ENCODE data around the gene SLX4IP. TPM values are rescaled to one million over a fixed set of nuclear protein-coding genes. Genes with fewer than 3 reads are reported as not detected.
"Not testable (repeated sequence)": the region's sequence is repeated elsewhere in the genome, so short reads cannot be mapped to it uniquely, and the experiment has no call there.

Gene SLX4IP
- total and polyA plus RNA-seq, 2 of the 13 experiments (the other 11 are each of a cell fraction or from before 2014, with no cell fraction given): 3.6 to 7.3 TPM

- not testable (repeated sequence) for TF ChIP-seq HNF4G (IDR thresholded peaks at IDR 0.05; ENCODE audit: borderline replicate concordance, low read depth, low read length)
- peak; percentile 50; the same call in 1 of the 2 replicates for TF ChIP-seq HNF4G (CRISPR knock-in tag; IDR thresholded peaks at IDR 0.05; ENCODE audit: borderline replicate concordance, low read depth)
- peak; percentile 36; the same call in 1 of the 2 replicates for TF ChIP-seq HDAC2 (CRISPR knock-in tag; IDR thresholded peaks at IDR 0.05)
- 0 out of 2 replicates have a peak, but pooled peaks have one; percentile 45 for TF ChIP-seq KLF13 (CRISPR knock-in tag; IDR thresholded peaks at IDR 0.05)
- 0 out of 2 replicates have a peak, but pooled peaks have one; percentile 32 for TF ChIP-seq ZBTB33 (CRISPR knock-in tag; IDR thresholded peaks at IDR 0.05)
- peak; percentile 63 for TF ChIP-seq NR2C2 (CRISPR knock-in tag; IDR thresholded peaks at IDR 0.05; ENCODE audit: borderline replicate concordance)
- TF ChIP-seq ISL2 (CRISPR knock-in tag; IDR thresholded peaks at IDR 0.05): peak; percentile 39; the same call in 1 of the 2 replicates
- 0 out of 3 replicates have a peak, but pooled peaks have one; percentile 14 for TF ChIP-seq MXI1 (IDR thresholded peaks at IDR 0.05; ENCODE audit: borderline replicate concordance, low read depth, low read length)
- peak; percentile 88 for TF ChIP-seq TEAD3 (CRISPR knock-in tag; optimal IDR thresholded peaks at IDR 0.05; ENCODE audit: borderline replicate concordance)
These were observed 182.5 kb downstream of the SLX4IP start (continued) for GRCh38 chr20:10617549-10618133.

- ChIA-PET POLR2A (interaction anchor here (1.5 kb wide), 2 partner anchors 53 to 184 kb away, joined by 4 to 5 read pairs; partner anchors contain the start of gene SLX4IP), CTCF (ENCODE audit: low intra/inter-chr PET ratio, low total read pairs) (no interaction called here)
- in situ Hi-C loops (cut with HindIII; ENCODE audit: extremely low pct_ligation_motif_present, low pct_unique_long_range_greater_than_20kb) (no loop called here), intact Hi-C loops (cut with micrococcal nuclease; ENCODE audit: unreplicated experiment) (no loop called here)
- no peaks in the 10 kb centered on the region for H3K27me3 ChIP-seq (ENCODE audit: control insufficient read depth in 1 of 2, insufficient read depth in 2 of 2, low read length in 2 of 2)
- DNase-seq (ENCODE audit: low spot score): no peak
- peaks cover 0 to 4% of the 10 kb centered on the region in 2 experiments; a peak in 1 of 5 replicates for H3K36me3 ChIP-seq (replicated peaks in 1 of 2; ENCODE audit: control insufficient read depth in 1 of 2, insufficient read depth in 2 of 2, low read length in 2 of 2)
- ATAC-seq: no peak
- no peak overlapping the region for H3K4me2 ChIP-seq (ENCODE audit: low read depth, low read length)
- H3K4me3 ChIP-seq (replicated peaks in 1 of 3; ENCODE audit: insufficient read depth in 1 of 3, low read depth in 2 of 3, low read length in 3 of 3): no peak overlapping the region
- no peaks in the 10 kb centered on the region for H3K79me2 ChIP-seq (ENCODE audit: insufficient read depth, low read length)
- no peak overlapping the region for H3K27ac ChIP-seq (ENCODE audit: extremely low read length, insufficient read depth, low read length)
- H3K9ac ChIP-seq (ENCODE audit: insufficient read depth, low read depth, low read length): no peak overlapping the region
- H3K4me1 ChIP-seq (ENCODE audit: insufficient read depth, low read length): peaks cover 35% of the 10 kb centered on the region
- 95% methylated on average over 6 of the region's 6 CpGs for WGBS (ENCODE audit: low lambda C conversion rate)
- TF ChIP-seq FOXK1 (CRISPR knock-in tag; IDR thresholded peaks at IDR 0.05; ENCODE audit: borderline replicate concordance, low read depth) (no peak), NFE2 (CRISPR knock-in tag; IDR thresholded peaks at IDR 0.05) (no peak), ZNF773 (CRISPR knock-in tag; IDR thresholded peaks at IDR 0.05; ENCODE audit: borderline replicate concordance) (no peak), ZNF543 (CRISPR knock-in tag; IDR thresholded peaks at IDR 0.05) (no peak), REL (CRISPR knock-in tag; conservative IDR thresholded peaks at IDR 0.05) (no peak)
- TF ChIP-seq, protein P1, sequence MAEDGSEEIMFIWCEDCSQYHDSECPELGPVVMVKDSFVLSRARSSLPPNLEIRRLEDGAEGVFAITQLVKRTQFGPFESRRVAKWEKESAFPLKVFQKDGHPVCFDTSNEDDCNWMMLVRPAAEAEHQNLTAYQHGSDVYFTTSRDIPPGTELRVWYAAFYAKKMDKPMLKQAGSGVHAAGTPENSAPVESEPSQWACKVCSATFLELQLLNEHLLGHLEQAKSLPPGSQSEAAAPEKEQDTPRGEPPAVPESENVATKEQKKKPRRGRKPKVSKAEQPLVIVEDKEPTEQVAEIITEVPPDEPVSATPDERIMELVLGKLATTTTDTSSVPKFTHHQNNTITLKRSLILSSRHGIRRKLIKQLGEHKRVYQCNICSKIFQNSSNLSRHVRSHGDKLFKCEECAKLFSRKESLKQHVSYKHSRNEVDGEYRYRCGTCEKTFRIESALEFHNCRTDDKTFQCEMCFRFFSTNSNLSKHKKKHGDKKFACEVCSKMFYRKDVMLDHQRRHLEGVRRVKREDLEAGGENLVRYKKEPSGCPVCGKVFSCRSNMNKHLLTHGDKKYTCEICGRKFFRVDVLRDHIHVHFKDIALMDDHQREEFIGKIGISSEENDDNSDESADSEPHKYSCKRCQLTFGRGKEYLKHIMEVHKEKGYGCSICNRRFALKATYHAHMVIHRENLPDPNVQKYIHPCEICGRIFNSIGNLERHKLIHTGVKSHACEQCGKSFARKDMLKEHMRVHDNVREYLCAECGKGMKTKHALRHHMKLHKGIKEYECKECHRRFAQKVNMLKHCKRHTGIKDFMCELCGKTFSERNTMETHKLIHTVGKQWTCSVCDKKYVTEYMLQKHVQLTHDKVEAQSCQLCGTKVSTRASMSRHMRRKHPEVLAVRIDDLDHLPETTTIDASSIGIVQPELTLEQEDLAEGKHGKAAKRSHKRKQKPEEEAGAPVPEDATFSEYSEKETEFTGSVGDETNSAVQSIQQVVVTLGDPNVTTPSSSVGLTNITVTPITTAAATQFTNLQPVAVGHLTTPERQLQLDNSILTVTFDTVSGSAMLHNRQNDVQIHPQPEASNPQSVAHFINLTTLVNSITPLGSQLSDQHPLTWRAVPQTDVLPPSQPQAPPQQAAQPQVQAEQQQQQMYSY (CRISPR knock-in tag; IDR thresholded peaks at IDR 0.05): no peak
- no peak for FAIRE-seq
- no peaks in the 10 kb centered on the region for H4K20me1 ChIP-seq (ENCODE audit: insufficient read depth, low read length)
- H2AFZ ChIP-seq (ENCODE audit: low read length): no peak overlapping the region
- no peaks in the 10 kb centered on the region for H3K9me3 ChIP-seq (ENCODE audit: low read length)
- BruUV-seq (replicated peaks): no TSS peak
These were observed 183.6 kb downstream of the SLX4IP start for GRCh38 chr20:10618611-10619245.
